LNCAP (cell line): Measurements from ENCODE around the gene SNX32.

Experiments used
- CTCF ChIP-seq: fragments of 450-650 bp; IDR thresholded peaks from 2 replicates; pipeline ENCODE4 v1.5.1; 2017; ENCODE audit warnings: mild to moderate bottlenecking

Gene SNX32

GRCh38 chr11:65854161-65854592 is 20.4 kb downstream of the SNX32 start:
- TF ChIP-seq CTCF = no peak

GRCh38 chr11:65854852-65855837 is 21.4 kb downstream of the SNX32 start:
- TF ChIP-seq CTCF = no peak

- TF ChIP-seq CTCF = no peak
Measured at GRCh38 chr11:65855927-65856363, 22.2 kb downstream of the SNX32 start.

- no peak for TF ChIP-seq CTCF
Measured at GRCh38 chr11:65856689-65857499, 23.1 kb downstream of the SNX32 start.

GRCh38 chr11:65857500-65857852 is 23.7 kb downstream of the SNX32 start:
- no peak for TF ChIP-seq CTCF

- TF ChIP-seq CTCF = no peak
Measured at GRCh38 chr11:65857853-65858680, 24.3 kb downstream of the SNX32 start, which contains the start of gene CFL1. TSS of gene CFL1 (minus strand) at chr11:65858180. CDS start at chr11:65858099, 81 bp downstream.

GRCh38 chr11:65858681-65859087 is 24.9 kb downstream of the SNX32 start:
- TF ChIP-seq CTCF = no peak
